Neural progenitor cell (in vitro differentiated cells): Measurements from ENCODE around the gene SLC1A4. TPM values are rescaled to one million over a fixed set of nuclear protein-coding genes. Genes with fewer than 3 reads are reported as not detected.
A peak's percentile ranks its signal among the peaks of the same experiment; 100 is the strongest.

Source experiments
- DNase-seq: peaks from one replicate; pipeline ENCODE4 v3.0.0-alpha.2; 2016; ENCODE audit warnings: low spot score
- H2AFZ ChIP-seq: fragments of 200-600 bp; sonication (generic); replicated peaks from 2 replicates; pipeline ENCODE4 v1.6.1; 2016; ENCODE audit warnings: antibody characterized with exemption
- H3F3A ChIP-seq: fragments of 200-600 bp; sonication (generic); 2 replicates; pipeline ENCODE4 v1.6.1; 2016; ENCODE audit warnings: antibody characterized with exemption, low read depth
- H3K27ac ChIP-seq: fragments of 200-600 bp; sonication (generic); 2 replicates; pipeline ENCODE4 v1.5.1; 2016; ENCODE audit warnings: mild to moderate bottlenecking
- H3K27me3 ChIP-seq: fragments of 200-600 bp; sonication (generic); 2 replicates; pipeline ENCODE4 v1.6.1; 2016; ENCODE audit warnings: mild to moderate bottlenecking, moderate library complexity
- H3K36me3 ChIP-seq: fragments of 200-600 bp; sonication (generic); 2 replicates; pipeline ENCODE4 v1.5.1; 2016
- H3K4me1 ChIP-seq: fragments of 200-600 bp; sonication (generic); 2 replicates; pipeline ENCODE4 v1.6.1; 2016; ENCODE audit warnings: mixed run types
- H3K4me2 ChIP-seq: fragments of 200-600 bp; sonication (generic); 2 replicates; pipeline ENCODE4 v1.6.1; 2016
- H3K4me3 ChIP-seq: fragments of 200-600 bp; sonication (generic); 2 replicates; pipeline ENCODE4 v1.5.1; 2016
- H3K79me2 ChIP-seq: fragments of 200-600 bp; sonication (generic); 2 replicates; pipeline ENCODE4 v1.6.1; 2016; ENCODE audit warnings: low read depth
- H3K9ac ChIP-seq: fragments of 200-600 bp; sonication (generic); 2 replicates; pipeline ENCODE4 v1.6.1; 2016
- H3K9me3 ChIP-seq: fragments of 200-600 bp; sonication (generic); 2 replicates; pipeline ENCODE4 v1.5.1; 2016; ENCODE audit warnings: low read depth
- H4K20me1 ChIP-seq: fragments of 200-600 bp; sonication (generic); 2 replicates; pipeline ENCODE4 v1.6.1; 2016; ENCODE audit warnings: low read depth
- H3K27ac Mint-ChIP-seq: 3 replicates; pipeline ENCODE4 v1.8.0; 2021; ENCODE audit warnings: mixed read lengths
- H3K27me3 Mint-ChIP-seq: 2 replicates; pipeline ENCODE4 v1.8.0; 2022; ENCODE audit warnings: low read depth, mild to moderate bottlenecking, inconsistent platforms, moderate library complexity, mixed read lengths; ENCODE audit not compliant: insufficient read depth
- H3K36me3 Mint-ChIP-seq: 3 replicates; pipeline ENCODE4 v1.8.0; 2021; ENCODE audit warnings: mixed read lengths
- H3K4me1 Mint-ChIP-seq: 3 replicates; pipeline ENCODE4 v1.8.0; 2021; ENCODE audit warnings: mixed read lengths
- H3K4me3 Mint-ChIP-seq: 3 replicates; pipeline ENCODE4 v1.8.0; 2021; ENCODE audit warnings: mild to moderate bottlenecking, moderate library complexity, mixed read lengths
- H3K9me3 Mint-ChIP-seq: 3 replicates; pipeline ENCODE4 v1.8.0; 2020; ENCODE audit warnings: mixed read lengths
- EZH2 ChIP-seq: fragments of 200-600 bp; sonication (generic); IDR thresholded peaks from 2 replicates; pipeline ENCODE4 v1.6.1; 2017; ENCODE audit warnings: antibody characterized with exemption, mild to moderate bottlenecking, moderate library complexity
- EZH2phosphoT487 ChIP-seq: fragments of 200-600 bp; sonication (generic); IDR thresholded peaks from 2 replicates; pipeline ENCODE4 v1.6.1; 2017; ENCODE audit warnings: antibody characterized with exemption
- total RNA-seq: library from RNA; depleted of rRNA; stranded (reverse); fragments of >200 nt; gene quantifications from 2 replicates; pipeline ENCODE4 v1.2.3, GENCODE V29; 2015; ENCODE audit warnings: low replicate concordance
- TF ChIP-seq, protein P1 (sequence below): fragments of 200-600 bp; sonication (generic); IDR thresholded peaks from 2 replicates; pipeline ENCODE4 v1.5.1; 2017; ENCODE audit warnings: antibody characterized with exemption, mild to moderate bottlenecking

Gene SLC1A4
- total RNA-seq, 1 donor from 2014 or later = 1.3 TPM

DNA sequence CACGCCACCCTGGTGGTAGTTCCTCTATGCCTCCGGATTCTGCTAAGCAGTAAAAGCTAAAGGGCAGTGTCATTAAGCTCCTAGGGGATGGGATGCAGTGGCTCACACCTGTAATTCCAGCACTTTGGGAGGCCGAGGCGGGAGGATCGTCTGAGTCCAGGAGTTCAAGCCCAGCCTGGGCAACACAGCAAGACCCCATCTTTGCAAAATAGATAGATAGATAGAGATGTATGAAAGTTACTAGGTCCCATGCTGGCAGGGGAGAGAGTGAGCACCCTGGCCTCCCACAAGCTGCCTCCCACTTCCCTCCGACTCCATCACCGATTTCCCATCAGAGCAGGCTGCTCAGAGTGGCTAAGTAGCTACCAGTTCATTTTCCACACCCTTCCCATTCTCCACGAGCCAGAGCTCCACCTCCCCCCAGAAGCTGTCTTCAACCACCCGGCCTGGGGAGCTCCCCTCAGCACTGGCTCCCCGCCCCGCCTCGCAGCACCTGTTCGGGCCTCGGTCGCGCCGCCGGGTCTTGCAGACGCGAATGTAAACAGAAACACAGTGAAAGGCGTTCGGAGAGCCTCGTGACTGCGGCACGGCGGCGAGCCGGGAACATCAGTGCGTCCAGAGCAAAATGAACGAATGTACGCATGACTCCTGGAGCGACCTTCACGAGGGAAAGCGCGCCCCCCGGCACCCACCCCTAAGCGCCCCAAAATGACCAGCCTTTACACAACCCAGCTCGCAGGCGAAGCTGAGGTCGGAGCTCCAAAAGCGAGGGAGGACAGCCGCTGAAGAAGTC, 66.4 kb downstream of the SLC1A4 start:
- H3K4me3 Mint-ChIP-seq = peak overlapping the region; percentile 95
- TF ChIP-seq, protein P1, sequence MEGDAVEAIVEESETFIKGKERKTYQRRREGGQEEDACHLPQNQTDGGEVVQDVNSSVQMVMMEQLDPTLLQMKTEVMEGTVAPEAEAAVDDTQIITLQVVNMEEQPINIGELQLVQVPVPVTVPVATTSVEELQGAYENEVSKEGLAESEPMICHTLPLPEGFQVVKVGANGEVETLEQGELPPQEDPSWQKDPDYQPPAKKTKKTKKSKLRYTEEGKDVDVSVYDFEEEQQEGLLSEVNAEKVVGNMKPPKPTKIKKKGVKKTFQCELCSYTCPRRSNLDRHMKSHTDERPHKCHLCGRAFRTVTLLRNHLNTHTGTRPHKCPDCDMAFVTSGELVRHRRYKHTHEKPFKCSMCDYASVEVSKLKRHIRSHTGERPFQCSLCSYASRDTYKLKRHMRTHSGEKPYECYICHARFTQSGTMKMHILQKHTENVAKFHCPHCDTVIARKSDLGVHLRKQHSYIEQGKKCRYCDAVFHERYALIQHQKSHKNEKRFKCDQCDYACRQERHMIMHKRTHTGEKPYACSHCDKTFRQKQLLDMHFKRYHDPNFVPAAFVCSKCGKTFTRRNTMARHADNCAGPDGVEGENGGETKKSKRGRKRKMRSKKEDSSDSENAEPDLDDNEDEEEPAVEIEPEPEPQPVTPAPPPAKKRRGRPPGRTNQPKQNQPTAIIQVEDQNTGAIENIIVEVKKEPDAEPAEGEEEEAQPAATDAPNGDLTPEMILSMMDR = no peak
- TF ChIP-seq EZH2 (no peak), EZH2phosphoT487 (no peak)

DNA sequence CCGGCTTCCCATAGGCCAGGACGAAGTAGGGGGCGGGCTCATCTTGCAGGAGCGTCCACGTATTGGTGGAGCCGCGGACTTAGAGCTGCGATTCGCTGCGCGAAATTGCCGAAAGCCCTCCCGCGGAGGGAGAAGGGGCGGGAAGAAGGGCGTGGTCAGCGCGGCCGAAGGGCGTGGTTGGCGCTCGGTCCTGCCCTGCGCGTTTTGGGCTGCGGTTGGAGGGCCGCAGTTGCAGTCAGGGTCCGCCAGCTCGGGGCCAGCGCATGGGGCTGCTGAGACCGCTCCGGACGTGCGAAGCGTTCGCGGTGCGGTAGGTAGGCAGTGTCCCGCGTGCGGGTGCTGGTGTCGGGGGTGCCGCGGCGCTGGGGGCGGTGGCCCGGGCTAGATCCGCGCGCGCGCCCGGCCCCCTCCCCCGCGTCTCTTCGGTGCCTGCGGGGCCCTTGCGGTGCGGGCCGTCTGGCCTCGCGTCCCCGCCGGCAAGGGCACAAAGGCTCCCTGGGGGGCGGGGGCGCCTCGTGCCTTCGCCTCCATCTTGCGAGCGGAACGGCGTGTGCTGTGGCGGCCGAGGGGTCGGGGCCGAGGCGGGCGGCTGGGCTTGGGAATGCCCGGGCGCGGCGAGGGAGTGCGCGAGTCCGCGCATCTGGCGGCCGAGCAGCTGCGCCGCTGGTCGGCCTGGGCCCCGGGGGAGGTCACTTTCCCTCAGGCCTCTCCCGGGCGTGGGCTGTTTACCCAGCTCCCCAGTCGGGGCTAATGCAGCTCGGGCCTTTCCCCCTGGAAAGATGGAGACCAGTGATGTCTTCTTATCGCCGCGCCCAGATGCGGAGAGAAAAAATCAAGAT, 67.2 kb downstream of the SLC1A4 start, which contains the start of gene CEP68:
Gene CEP68 (plus strand): TSS at position 202 of the 839 bp plus-strand sequence. CDS start 13,029 bp downstream, outside the sequence.
- Histone ChIP-seq H3K9ac (peak within 1 kb of the TSS; percentile 73), H3F3A (peaks cover 4% of the 10 kb centered on the region), H3K9me3 (no peaks in the 10 kb centered on the region), H3K4me2 (peak within 1 kb of the TSS; percentile 97), H3K27ac (no peak within 1 kb of the TSS), H3K4me3 (peak within 1 kb of the TSS; percentile 59), H3K27me3 (no peaks in the 10 kb centered on the region), H2AFZ (peak within 1 kb of the TSS; percentile 91), H3K36me3 (no peaks in the 10 kb centered on the region), H3K79me2 (peaks cover 60% of the 10 kb centered on the region), H3K4me1 (peaks cover 19% of the 10 kb centered on the region), H4K20me1 (peaks cover 38% of the 10 kb centered on the region)
- Mint-ChIP-seq H3K27ac (peak within 1 kb of the TSS; percentile 82), H3K4me3 (peak within 1 kb of the TSS; percentile 95), H3K4me1 (peaks cover 40% of the 10 kb centered on the region), H3K27me3 (peaks cover 9% of the 10 kb centered on the region), H3K36me3 (peaks cover 2% of the 10 kb centered on the region), H3K9me3 (peaks cover 4% of the 10 kb centered on the region)
- TF ChIP-seq EZH2 (no peak), EZH2phosphoT487 (no peak)
- TF ChIP-seq, protein P1 = no peak
- DNase-seq = peak; percentile 98

More for the DNA sequence above, 66.4 kb downstream of the SLC1A4 start:
- Histone ChIP-seq H3K4me3 (peak overlapping the region; percentile 59), H3K27me3 (no peaks in the 10 kb centered on the region), H2AFZ (peak overlapping the region; percentile 91), H4K20me1 (peaks cover 30% of the 10 kb centered on the region), H3K9ac (no peak overlapping the region), H3K27ac (no peak overlapping the region), H3K36me3 (no peaks in the 10 kb centered on the region), H3F3A (peaks cover 4% of the 10 kb centered on the region), H3K4me2 (peak overlapping the region; percentile 81), H3K9me3 (no peaks in the 10 kb centered on the region), H3K4me1 (peaks cover 14% of the 10 kb centered on the region), H3K79me2 (peaks cover 52% of the 10 kb centered on the region)
- H3K27ac Mint-ChIP-seq = no peak overlapping the region
- peaks cover 4% of the 10 kb centered on the region for H3K9me3 Mint-ChIP-seq
- peaks cover 35% of the 10 kb centered on the region for H3K4me1 Mint-ChIP-seq
- no peak for DNase-seq
- peaks cover 9% of the 10 kb centered on the region for H3K27me3 Mint-ChIP-seq
- H3K36me3 Mint-ChIP-seq = peaks cover 2% of the 10 kb centered on the region

DNA sequence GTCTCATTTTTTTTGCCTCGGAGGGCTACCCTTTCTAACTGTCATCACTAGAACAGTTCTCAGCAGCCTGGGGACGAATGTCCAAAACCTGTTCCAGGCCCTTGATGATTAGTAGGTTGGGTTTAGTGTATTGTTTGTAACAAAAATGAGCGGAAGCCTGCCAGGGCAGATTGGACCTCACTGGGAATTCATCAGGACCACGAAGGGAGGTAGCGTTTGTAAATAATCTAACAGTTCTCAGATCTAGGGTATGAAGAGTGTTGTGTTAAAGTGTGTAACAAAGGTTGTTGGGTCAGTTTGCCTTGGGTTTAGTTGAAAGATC, 67.8 kb downstream of the SLC1A4 start:
- DNase-seq = no peak
- Histone ChIP-seq H3K9ac (peak overlapping the region; percentile 73), H3K27ac (no peak overlapping the region), H3K4me1 (peaks cover 24% of the 10 kb centered on the region), H3K79me2 (peaks cover 66% of the 10 kb centered on the region), H2AFZ (peak overlapping the region; percentile 1), H4K20me1 (peaks cover 44% of the 10 kb centered on the region), H3K4me2 (peak overlapping the region; percentile 97), H3K36me3 (no peaks in the 10 kb centered on the region), H3K9me3 (no peaks in the 10 kb centered on the region), H3F3A (peaks cover 4% of the 10 kb centered on the region), H3K4me3 (peak overlapping the region; percentile 59), H3K27me3 (no peaks in the 10 kb centered on the region)
- Mint-ChIP-seq H3K4me1 (peaks cover 44% of the 10 kb centered on the region), H3K9me3 (peaks cover 2% of the 10 kb centered on the region), H3K27me3 (peaks cover 9% of the 10 kb centered on the region), H3K27ac (peak overlapping the region; percentile 82), H3K4me3 (peak overlapping the region; percentile 91), H3K36me3 (peaks cover 2% of the 10 kb centered on the region)
- TF ChIP-seq EZH2 (no peak), EZH2phosphoT487 (no peak)
